NCI-H146 treated with DMSO at 0.1 percent for 48 hours (cell line): ENCODE results near the gene TAB2.
A peak's percentile ranks its signal among the peaks of the same experiment; 100 is the strongest.
"Not testable (repeated sequence)": the region's sequence is repeated elsewhere in the genome, so short reads cannot be mapped to it uniquely, and the experiment has no call there.

Source experiments
- DNase-seq: peaks from one replicate; lab custom pipeline; 2025; ENCODE audit not compliant: unreplicated experiment; lab: John Stamatoyannopoulos, UW

Gene TAB2

GRCh38 chr6:149332602-149333265 lies 15.2 kb downstream of the TAB2 start:
- DNase-seq, result peak; percentile 65

DNA sequence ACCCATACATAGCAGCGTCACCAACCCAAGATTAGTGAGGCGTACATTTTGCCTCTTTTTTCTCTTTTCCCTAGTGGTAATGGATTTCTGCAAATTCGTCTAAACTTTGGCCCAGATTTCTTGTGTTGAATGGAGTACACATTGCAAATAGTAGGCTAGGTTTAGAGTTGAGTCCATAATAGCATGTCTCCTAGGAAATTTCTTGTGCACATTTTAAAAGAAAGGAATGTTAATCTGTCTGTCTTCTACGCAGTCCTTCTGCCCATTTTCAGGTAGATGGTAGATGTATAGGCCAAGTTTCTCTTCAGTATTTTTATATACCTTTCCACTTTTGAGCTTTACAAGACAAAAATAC lies 15.7 kb downstream of the TAB2 start:
- DNase-seq, result no peak

DNA sequence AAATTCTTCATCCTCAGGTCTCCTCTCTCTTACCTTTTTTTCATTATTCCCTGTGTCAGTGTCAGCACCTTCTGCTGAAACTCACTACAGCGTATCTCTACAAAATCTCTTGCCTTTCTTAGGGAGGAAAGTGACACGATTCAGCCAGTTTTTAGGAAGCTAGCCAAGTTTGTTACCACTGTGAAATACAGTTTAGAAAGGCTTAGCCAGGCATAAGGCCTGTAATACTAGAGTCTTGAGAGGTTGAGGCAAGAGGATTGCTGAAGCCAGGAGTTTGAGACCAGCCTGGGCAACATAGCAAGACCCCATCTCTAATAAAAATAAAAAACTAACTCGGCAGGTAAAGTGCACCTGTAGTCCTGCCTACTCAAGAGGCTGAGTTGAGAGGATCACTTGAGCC lies 16.7 kb downstream of the TAB2 start:
- DNase-seq, result no peak

DNA sequence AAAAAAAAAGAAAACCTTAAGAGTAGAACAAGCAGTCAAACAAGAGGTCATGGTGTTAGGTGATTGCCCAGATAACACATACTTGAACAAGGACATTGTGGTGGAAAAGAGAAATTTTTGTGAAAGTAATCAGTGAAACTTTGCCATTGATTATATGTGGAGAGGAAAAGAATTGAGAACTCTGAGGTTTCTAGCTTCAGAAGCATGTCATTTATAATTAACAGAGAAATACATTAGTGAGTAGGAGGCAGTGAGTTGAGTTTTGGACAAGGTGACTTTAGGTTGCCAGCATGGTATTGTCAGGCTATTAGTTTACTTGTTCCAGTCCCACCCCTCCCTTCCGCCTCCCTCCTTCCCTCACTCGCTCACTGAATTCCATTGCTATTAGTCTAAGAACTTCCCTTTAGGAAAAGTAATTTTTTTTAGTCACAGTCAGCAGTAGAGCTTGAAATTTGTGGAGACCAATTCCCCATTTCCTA lies 17.2 kb downstream of the TAB2 start:
- no peak for DNase-seq

GRCh38 chr6:149335924-149336608 lies 18.6 kb downstream of the TAB2 start:
- no peak for DNase-seq

- DNase-seq, result peak; percentile 23
These were observed 19.1 kb downstream of the TAB2 start for GRCh38 chr6:149336609-149336928.

DNA sequence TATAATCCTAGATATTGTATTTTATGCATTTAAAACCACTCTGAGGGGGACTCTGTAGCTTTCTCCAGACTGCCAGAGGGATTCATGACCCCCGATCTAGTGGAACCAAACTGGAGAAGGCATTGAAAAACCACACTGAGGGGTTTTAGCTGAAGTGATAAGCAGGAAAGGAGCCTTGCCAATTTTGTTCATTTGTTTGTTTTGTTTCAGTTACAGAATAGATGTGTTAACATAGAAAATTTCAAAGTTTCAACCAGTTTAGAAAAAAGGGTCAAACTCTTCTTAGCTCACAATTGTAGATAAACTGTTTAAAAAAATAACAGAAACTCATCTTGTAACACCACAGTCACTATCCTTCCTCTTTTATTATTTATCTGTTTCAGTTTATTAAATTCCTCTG lies 19.8 kb downstream of the TAB2 start:
- no peak for DNase-seq

GRCh38 chr6:149340200-149340599 lies 22.7 kb downstream of the TAB2 start:
- DNase-seq, result no peak

DNA sequence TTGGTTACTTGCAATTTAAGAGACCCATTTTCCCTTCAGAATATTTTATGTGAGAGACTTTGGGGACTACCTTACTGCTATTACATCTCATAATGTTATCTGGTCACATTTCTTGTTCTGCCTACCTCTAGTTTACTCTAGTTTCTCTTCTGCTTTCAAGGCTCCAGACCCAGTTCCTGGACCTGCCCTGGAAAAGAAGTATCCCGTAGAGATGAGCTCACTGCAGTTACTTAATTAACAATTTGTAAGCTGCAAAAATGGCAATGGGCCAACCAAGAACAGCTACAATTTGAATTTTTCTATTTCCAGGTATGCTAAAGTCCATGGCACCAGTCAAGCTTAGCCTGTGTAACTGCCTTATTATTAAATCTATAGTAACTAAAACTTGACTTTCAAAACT lies 25.0 kb downstream of the TAB2 start:
- peak; percentile 21 for DNase-seq

- no peak for DNase-seq
These were observed 26.0 kb downstream of the TAB2 start for GRCh38 chr6:149343501-149343900.

DNA sequence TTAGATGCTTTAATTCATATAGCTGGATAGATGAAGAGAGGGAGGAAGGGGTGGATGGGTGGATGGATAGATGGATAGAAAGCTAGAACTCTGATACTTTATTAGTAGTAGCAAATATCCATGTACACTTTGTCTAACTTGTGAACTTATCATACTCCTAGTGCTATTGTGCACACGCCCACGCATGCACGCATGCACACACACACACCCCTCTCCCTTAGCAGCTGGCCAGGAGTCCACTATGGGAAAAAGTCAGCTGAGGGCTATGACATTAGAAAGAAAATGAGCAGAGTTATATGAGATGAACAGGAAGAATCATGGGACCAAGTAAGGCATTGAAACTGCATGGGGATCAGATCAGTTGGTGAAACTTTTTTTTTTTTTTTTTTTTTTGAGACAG lies 28.6 kb downstream of the TAB2 start:
- DNase-seq, result no peak

DNA sequence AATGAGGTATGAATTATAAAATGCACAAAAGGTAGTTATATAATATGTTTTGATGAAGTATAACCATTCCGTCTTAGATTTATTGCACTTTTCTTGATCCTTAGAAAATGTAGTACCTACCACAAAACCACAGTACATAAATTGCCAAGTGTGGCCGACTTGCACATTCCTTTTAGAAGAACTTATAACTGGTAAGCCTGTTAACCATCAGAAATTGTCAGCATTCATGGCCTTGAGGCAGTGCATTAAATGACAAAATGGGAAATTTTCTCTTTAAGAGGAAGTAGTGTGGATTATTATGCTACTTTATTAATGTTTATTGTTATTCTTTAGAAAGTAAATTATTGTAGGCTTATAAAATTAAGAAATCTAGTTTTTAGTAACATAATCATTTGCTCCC lies 29.6 kb downstream of the TAB2 start:
- no peak for DNase-seq

DNA sequence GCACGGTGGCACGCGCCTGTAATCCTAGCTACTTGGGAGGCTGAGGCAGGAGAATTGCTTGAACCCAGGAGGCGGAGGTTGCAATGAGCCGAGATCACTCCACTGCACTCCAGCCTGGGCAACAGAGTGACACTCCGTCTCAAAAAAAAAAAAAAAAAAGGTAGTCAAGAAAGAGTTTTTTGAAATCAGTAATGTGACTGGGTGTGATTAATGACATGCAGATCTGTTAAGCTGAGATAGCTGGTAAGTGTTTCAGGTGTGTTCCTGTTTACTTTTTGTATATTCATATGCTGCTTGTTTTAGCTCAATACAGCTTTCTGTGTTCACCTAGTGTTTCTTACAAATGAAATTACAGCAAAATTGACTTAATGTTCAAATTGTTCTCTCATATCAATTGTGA lies 31.8 kb downstream of the TAB2 start:
- not testable (repeated sequence) for DNase-seq

DNA sequence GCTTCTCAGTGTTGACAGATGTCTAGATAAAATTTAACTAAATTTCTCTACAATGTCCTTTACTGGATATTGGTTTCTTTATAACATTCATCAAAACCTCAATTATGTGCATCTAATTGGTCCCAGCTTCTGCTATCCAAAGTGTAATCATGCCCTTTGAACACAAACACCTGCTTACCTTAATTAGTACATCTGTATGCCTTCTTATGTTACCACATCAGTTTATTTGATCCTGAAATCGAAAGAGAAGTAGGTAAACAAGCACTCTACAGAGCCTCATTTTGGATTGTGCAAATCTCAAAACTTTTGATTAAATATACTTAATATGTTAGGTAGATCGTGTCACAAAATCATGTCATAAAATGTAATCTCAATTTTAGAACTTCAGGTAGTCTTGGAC lies 36.5 kb downstream of the TAB2 start:
- peak; percentile 91 for DNase-seq

GRCh38 chr6:149356081-149356750 lies 38.7 kb downstream of the TAB2 start:
- no peak for DNase-seq

- DNase-seq, result no peak
These were observed 40.4 kb downstream of the TAB2 start for GRCh38 chr6:149357726-149358538.

DNA sequence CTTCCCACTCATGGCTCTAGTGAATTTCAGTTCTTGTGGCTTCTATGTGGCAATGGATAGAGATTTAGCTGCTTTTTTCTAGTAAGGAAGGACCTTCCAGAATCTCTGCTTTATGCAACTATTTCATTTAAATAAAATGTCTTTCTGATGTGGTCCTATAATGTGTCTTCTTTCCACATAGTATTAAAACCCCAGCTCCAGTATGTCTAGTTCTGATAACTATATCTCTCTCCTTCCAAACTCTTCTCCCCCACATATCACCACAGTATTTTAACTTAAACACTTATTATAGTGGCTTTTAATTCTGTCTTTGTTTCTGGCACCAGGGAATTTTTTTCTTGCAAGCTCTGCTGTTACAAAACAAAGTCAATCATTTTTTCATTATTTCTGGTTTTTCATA lies 41.9 kb downstream of the TAB2 start:
- DNase-seq, result no peak

- no peak for DNase-seq
These were observed 43.0 kb downstream of the TAB2 start for GRCh38 chr6:149360536-149360935.

- DNase-seq, result no peak
These were observed 44.8 kb downstream of the TAB2 start for GRCh38 chr6:149362289-149362688.

DNA sequence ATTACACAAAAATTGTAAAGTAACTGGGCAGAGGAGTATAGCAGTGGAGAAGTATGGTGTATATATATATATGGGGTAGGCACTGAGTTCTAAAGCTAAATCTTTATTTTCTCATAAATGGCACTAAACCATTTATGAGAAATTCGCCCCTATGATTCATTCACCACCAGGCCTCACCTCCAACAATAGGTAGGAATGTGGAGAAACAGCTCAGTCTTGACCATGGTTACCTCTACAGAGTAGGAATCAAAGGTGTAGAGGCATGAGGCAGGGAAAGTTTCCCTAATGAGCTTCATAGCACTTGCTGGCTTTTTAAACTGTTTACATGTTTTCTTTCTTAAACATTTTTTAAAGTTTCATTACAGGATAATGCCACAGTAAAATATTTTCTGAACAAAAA lies 45.6 kb downstream of the TAB2 start:
- no peak for DNase-seq

DNA sequence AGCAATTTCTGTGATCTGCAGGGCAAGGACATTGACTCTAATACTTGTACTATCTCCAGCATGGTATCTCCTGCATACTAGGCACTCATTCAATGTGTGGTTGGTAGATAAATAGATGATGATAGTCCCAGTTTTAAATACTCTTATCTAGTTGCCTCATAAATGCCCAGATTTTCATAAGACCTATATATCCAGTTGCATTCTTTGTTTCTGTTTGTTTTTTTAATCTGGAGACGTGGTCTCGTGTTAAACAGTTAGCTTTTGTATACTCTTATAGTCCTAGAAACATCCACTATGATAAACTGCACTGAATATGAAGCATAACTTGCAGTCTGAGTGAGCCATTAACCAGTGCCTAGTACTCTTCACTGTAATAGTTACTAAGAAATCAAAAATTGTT lies 47.0 kb downstream of the TAB2 start:
- DNase-seq, result no peak

GRCh38 chr6:149365197-149365596 lies 47.7 kb downstream of the TAB2 start:
- DNase-seq, result no peak
